HepG2 (cell line): ENCODE data around the gene C2orf76. TPM values are rescaled to one million over a fixed set of nuclear protein-coding genes. Genes with fewer than 3 reads are reported as not detected.

Source experiments
- HMGA1 ChIP-seq: sonication (generic); formaldehyde crosslinking; conservative IDR thresholded peaks from 2 replicates; pipeline ENCODE4 v1.4.0; 2020; ENCODE audit warnings: missing genetic modification reagents
- JARID2 ChIP-seq: sonication (generic); formaldehyde crosslinking; IDR thresholded peaks from 2 replicates; pipeline ENCODE4 v1.8.1; 2023; ENCODE audit warnings: missing genetic modification reagents, inconsistent platforms; ENCODE audit not compliant: insufficient replicate concordance
- KDM3A ChIP-seq: IDR thresholded peaks from 2 replicates; pipeline ENCODE4 v1.6.1; 2018; ENCODE audit warnings: low read depth, missing compliant biosample characterization
- KDM5B ChIP-seq: sonication (generic); formaldehyde crosslinking; IDR thresholded peaks from 2 replicates; pipeline ENCODE4 v1.4.0; 2020; ENCODE audit warnings: missing genetic modification reagents, mild to moderate bottlenecking, borderline replicate concordance
- RAD21 ChIP-seq: fragments of 450-650 bp; formaldehyde crosslinking; IDR thresholded peaks from 2 replicates; pipeline ENCODE4 v1.5.0; 2020; ENCODE audit warnings: mild to moderate bottlenecking
- REPIN1 ChIP-seq: sonication (generic); formaldehyde crosslinking; IDR thresholded peaks from 2 replicates; pipeline ENCODE4 v1.8.0; 2022; ENCODE audit warnings: missing genetic modification reagents, low read depth, mild to moderate bottlenecking, borderline replicate concordance
- STAG1 ChIP-seq: sonication (generic); formaldehyde crosslinking; IDR thresholded peaks from 2 replicates; pipeline ENCODE4 v1.4.0; 2020; ENCODE audit warnings: missing genetic modification reagents
- ZFP90 ChIP-seq: sonication (generic); formaldehyde crosslinking; IDR thresholded peaks from 2 replicates; pipeline ENCODE4 v1.8.0; 2022; ENCODE audit warnings: missing genetic modification reagents, mild to moderate bottlenecking, inconsistent platforms, borderline replicate concordance
- ZNF274 ChIP-seq: sonication (generic); formaldehyde crosslinking; IDR thresholded peaks from 2 replicates; pipeline ENCODE4 v1.5.1; 2020; ENCODE audit warnings: mild to moderate bottlenecking, missing genetic modification reagents
- ZNF350 ChIP-seq: sonication (generic); formaldehyde crosslinking; IDR thresholded peaks from 2 replicates; pipeline ENCODE4 v1.4.0; 2020; ENCODE audit warnings: mild to moderate bottlenecking, low read depth, missing genetic modification reagents, borderline replicate concordance
- ZNF768 ChIP-seq: sonication (generic); formaldehyde crosslinking; IDR thresholded peaks from 2 replicates; pipeline ENCODE4 v1.4.0; 2020; ENCODE audit warnings: missing genetic modification reagents
- ZSCAN25 ChIP-seq: sonication (generic); formaldehyde crosslinking; IDR thresholded peaks from 2 replicates; pipeline ENCODE4 v1.8.0; 2022; ENCODE audit warnings: mild to moderate bottlenecking, missing genetic modification reagents
- polyA plus RNA-seq, 8 experiments: library from polyadenylated mRNA; depleted of rRNA in 3 of 8; stranded (reverse) in 7 of 8; unstranded in 1 of 8; fragments of >200 nt; fragmentation: Illumina TruSeq in 4 of 8; extraction: Trizol in 4 of 8; gene quantifications; 2 replicates each; pipeline versions ENCODE4 v1.2.1 to v1.2.3, GENCODE V29; 2011 to 2016; ENCODE audit warnings: low read depth in 4 of 8, missing spikeins in 1 of 8, mixed read lengths in 1 of 8; ENCODE audit not compliant: insufficient read depth in 1 of 8
- total RNA-seq, 5 experiments: library from RNA; depleted of rRNA; stranded (reverse); fragments of >200 nt; fragmentation: Illumina TruSeq; extraction: Trizol; gene quantifications; 2 replicates each; pipeline ENCODE4 v1.2.3, GENCODE V29; 2016; ENCODE audit warnings: low read depth in 1 of 5
- TF ChIP-seq, protein P1 (sequence below): sonication (generic); formaldehyde crosslinking; IDR thresholded peaks from 2 replicates; pipeline ENCODE4 v1.5.0; 2020; ENCODE audit warnings: missing genetic modification reagents
- TF ChIP-seq, protein P2 (sequence below): sonication (generic); formaldehyde crosslinking; IDR thresholded peaks from 2 replicates; pipeline ENCODE4 v1.4.0; 2020; ENCODE audit warnings: missing genetic modification reagents
- TF ChIP-seq, protein P3 (sequence below): sonication (generic); formaldehyde crosslinking; IDR thresholded peaks from 2 replicates; pipeline ENCODE4 v1.4.0; 2020; ENCODE audit warnings: mild to moderate bottlenecking, missing genetic modification reagents, borderline replicate concordance
- TF ChIP-seq, protein P4 (sequence below): sonication (generic); formaldehyde crosslinking; IDR thresholded peaks from 2 replicates; pipeline ENCODE4 v1.5.1; 2020; ENCODE audit warnings: missing genetic modification reagents, mild to moderate bottlenecking, borderline replicate concordance

Gene C2orf76
- total and polyA plus RNA-seq, 2 of the 13 experiments (the other 11 are each of a cell fraction or from before 2014, with no cell fraction given): 7.7 to 8.5 TPM

GRCh38 chr2:119264781-119265692 is 101.6 kb downstream of the C2orf76 start (continued):
- TF ChIP-seq, protein P1, sequence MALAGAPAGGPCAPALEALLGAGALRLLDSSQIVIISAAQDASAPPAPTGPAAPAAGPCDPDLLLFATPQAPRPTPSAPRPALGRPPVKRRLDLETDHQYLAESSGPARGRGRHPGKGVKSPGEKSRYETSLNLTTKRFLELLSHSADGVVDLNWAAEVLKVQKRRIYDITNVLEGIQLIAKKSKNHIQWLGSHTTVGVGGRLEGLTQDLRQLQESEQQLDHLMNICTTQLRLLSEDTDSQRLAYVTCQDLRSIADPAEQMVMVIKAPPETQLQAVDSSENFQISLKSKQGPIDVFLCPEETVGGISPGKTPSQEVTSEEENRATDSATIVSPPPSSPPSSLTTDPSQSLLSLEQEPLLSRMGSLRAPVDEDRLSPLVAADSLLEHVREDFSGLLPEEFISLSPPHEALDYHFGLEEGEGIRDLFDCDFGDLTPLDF (CRISPR knock-in tag): no peak
- TF ChIP-seq, protein P2, sequence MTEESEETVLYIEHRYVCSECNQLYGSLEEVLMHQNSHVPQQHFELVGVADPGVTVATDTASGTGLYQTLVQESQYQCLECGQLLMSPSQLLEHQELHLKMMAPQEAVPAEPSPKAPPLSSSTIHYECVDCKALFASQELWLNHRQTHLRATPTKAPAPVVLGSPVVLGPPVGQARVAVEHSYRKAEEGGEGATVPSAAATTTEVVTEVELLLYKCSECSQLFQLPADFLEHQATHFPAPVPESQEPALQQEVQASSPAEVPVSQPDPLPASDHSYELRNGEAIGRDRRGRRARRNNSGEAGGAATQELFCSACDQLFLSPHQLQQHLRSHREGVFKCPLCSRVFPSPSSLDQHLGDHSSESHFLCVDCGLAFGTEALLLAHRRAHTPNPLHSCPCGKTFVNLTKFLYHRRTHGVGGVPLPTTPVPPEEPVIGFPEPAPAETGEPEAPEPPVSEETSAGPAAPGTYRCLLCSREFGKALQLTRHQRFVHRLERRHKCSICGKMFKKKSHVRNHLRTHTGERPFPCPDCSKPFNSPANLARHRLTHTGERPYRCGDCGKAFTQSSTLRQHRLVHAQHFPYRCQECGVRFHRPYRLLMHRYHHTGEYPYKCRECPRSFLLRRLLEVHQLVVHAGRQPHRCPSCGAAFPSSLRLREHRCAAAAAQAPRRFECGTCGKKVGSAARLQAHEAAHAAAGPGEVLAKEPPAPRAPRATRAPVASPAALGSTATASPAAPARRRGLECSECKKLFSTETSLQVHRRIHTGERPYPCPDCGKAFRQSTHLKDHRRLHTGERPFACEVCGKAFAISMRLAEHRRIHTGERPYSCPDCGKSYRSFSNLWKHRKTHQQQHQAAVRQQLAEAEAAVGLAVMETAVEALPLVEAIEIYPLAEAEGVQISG (CRISPR knock-in tag): peak; percentile 29; the same call in 1 of the 2 replicates
- no peak for TF ChIP-seq HMGA1 (CRISPR knock-in tag)
- TF ChIP-seq ZNF274: 0 out of 2 replicates have a peak, but pooled peaks have one; percentile 64
- TF ChIP-seq, protein P3, sequence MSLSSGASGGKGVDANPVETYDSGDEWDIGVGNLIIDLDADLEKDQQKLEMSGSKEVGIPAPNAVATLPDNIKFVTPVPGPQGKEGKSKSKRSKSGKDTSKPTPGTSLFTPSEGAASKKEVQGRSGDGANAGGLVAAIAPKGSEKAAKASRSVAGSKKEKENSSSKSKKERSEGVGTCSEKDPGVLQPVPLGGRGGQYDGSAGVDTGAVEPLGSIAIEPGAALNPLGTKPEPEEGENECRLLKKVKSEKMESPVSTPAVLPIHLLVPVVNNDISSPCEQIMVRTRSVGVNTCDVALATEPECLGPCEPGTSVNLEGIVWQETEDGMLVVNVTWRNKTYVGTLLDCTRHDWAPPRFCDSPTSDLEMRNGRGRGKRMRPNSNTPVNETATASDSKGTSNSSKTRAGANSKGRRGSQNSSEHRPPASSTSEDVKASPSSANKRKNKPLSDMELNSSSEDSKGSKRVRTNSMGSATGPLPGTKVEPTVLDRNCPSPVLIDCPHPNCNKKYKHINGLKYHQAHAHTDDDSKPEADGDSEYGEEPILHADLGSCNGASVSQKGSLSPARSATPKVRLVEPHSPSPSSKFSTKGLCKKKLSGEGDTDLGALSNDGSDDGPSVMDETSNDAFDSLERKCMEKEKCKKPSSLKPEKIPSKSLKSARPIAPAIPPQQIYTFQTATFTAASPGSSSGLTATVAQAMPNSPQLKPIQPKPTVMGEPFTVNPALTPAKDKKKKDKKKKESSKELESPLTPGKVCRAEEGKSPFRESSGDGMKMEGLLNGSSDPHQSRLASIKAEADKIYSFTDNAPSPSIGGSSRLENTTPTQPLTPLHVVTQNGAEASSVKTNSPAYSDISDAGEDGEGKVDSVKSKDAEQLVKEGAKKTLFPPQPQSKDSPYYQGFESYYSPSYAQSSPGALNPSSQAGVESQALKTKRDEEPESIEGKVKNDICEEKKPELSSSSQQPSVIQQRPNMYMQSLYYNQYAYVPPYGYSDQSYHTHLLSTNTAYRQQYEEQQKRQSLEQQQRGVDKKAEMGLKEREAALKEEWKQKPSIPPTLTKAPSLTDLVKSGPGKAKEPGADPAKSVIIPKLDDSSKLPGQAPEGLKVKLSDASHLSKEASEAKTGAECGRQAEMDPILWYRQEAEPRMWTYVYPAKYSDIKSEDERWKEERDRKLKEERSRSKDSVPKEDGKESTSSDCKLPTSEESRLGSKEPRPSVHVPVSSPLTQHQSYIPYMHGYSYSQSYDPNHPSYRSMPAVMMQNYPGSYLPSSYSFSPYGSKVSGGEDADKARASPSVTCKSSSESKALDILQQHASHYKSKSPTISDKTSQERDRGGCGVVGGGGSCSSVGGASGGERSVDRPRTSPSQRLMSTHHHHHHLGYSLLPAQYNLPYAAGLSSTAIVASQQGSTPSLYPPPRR (CRISPR knock-in tag): no peak
- TF ChIP-seq JARID2: no peak
- TF ChIP-seq REPIN1: peak; percentile 63
- TF ChIP-seq RAD21 (CRISPR knock-in tag): peak; percentile 83
- TF ChIP-seq ZNF768 (CRISPR knock-in tag): peak; percentile 58; the same call in 1 of the 2 replicates
- TF ChIP-seq KDM3A (CRISPR knock-in tag): peak; percentile 49; the same call in 1 of the 2 replicates
- TF ChIP-seq ZFP90: 0 out of 2 replicates have a peak, but pooled peaks have one; percentile 38
- TF ChIP-seq ZSCAN25 (CRISPR knock-in tag): 0 out of 2 replicates have a peak, but pooled peaks have one; percentile 34
- TF ChIP-seq ZNF350 (CRISPR knock-in tag): peak; percentile 16; the same call in 1 of the 2 replicates
- TF ChIP-seq STAG1 (CRISPR knock-in tag): peak; percentile 82
- TF ChIP-seq, protein P4, sequence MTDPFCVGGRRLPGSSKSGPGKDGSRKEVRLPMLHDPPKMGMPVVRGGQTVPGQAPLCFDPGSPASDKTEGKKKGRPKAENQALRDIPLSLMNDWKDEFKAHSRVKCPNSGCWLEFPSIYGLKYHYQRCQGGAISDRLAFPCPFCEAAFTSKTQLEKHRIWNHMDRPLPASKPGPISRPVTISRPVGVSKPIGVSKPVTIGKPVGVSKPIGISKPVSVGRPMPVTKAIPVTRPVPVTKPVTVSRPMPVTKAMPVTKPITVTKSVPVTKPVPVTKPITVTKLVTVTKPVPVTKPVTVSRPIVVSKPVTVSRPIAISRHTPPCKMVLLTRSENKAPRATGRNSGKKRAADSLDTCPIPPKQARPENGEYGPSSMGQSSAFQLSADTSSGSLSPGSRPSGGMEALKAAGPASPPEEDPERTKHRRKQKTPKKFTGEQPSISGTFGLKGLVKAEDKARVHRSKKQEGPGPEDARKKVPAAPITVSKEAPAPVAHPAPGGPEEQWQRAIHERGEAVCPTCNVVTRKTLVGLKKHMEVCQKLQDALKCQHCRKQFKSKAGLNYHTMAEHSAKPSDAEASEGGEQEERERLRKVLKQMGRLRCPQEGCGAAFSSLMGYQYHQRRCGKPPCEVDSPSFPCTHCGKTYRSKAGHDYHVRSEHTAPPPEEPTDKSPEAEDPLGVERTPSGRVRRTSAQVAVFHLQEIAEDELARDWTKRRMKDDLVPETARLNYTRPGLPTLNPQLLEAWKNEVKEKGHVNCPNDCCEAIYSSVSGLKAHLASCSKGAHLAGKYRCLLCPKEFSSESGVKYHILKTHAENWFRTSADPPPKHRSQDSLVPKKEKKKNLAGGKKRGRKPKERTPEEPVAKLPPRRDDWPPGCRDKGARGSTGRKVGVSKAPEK (CRISPR knock-in tag): no peak
- peak; percentile 50; the same call in 1 of the 2 replicates for TF ChIP-seq KDM5B (CRISPR knock-in tag)
